A549 (cell line): Measurements from ENCODE around the gene PITPNM3. TPM values are rescaled to one million over a fixed set of nuclear protein-coding genes. Genes with fewer than 3 reads are reported as not detected.
A peak's percentile ranks its signal among the peaks of the same experiment; 100 is the strongest.

Experiments
- ATAC-seq, 2 experiments: fragments of 200-7000 bp in 1 of 2; fragments of >200 bp in 1 of 2; cut with Nextera tagmentation in 1 of 2; cut with Tn5 transposase in 1 of 2; 3 replicates each; pipeline versions ENCODE4 v1.8.0 to v1.9.1; 2018 to 2020; ENCODE audit warnings: mild to moderate bottlenecking in 1 of 2, moderate library complexity in 1 of 2
- CTCF ChIA-PET: fragments of 300-600 bp; sonication (Branson Sonifier 250); formaldehyde crosslinking; extraction: SDS; loops from one replicate; lab custom pipeline; 2021; ENCODE audit warnings: antibody characterized with exemption, inconsistent platforms; lab: Yijun Ruan, JAX
- POLR2A ChIA-PET: fragments of 350-600 bp; formaldehyde crosslinking; extraction: SDS; loops from one replicate; lab custom pipeline; 2021; ENCODE audit warnings: antibody characterized with exemption, inconsistent platforms; lab: Yijun Ruan, JAX
- DNase-seq, 2 experiments: peaks; one replicate each; pipeline versions ENCODE4 v3.0.0 to v3.0.0-alpha.2; 2011 to 2016; ENCODE audit warnings: low read depth in 1 of 2, low spot score in 1 of 2
- FAIRE-seq: peaks from 2 replicates; lab custom pipeline; 2011; peaks lifted over from hg19 to GRCh38; lab: Jason Lieb, UNC
- H3K27ac ChIP-seq, 2 experiments: fragments of >200 bp; sonication (Bioruptor Twin); formaldehyde crosslinking; 3 replicates each; pipeline ENCODE4 v1.5.1; 2016 to 2017
- H3K4me1 ChIP-seq: fragments of >200 bp; sonication (Bioruptor Twin); formaldehyde crosslinking; 3 replicates; pipeline ENCODE4 v1.6.1; 2016
- H3K4me2 ChIP-seq: fragments of >200 bp; sonication (Bioruptor Twin); formaldehyde crosslinking; 3 replicates; pipeline ENCODE4 v1.6.1; 2016
- H3K4me3 ChIP-seq: fragments of >200 bp; sonication (Bioruptor Twin); formaldehyde crosslinking; 3 replicates; pipeline ENCODE4 v1.5.1; 2016
- H3K9me3 ChIP-seq: fragments of >200 bp; sonication (Bioruptor Twin); formaldehyde crosslinking; 3 replicates; pipeline ENCODE4 v1.6.1; 2016
- CBX2 ChIP-seq: fragments of 200-600 bp; sonication (generic); IDR thresholded peaks from 2 replicates; pipeline ENCODE4 v1.6.1; 2016; ENCODE audit warnings: low read depth, mild to moderate bottlenecking, borderline replicate concordance
- CBX8 ChIP-seq: fragments of 200-600 bp; sonication (generic); IDR thresholded peaks from 2 replicates; pipeline ENCODE4 v1.6.1; 2016
- EHMT2 ChIP-seq: fragments of 200-600 bp; sonication (generic); IDR thresholded peaks from 2 replicates; pipeline ENCODE4 v1.6.1; 2016; ENCODE audit warnings: antibody characterized with exemption, low read depth, mild to moderate bottlenecking, moderate library complexity
- HOXB13 ChIP-seq: fragments of 250-450 bp; sonication (Bioruptor Pico); IDR thresholded peaks from 2 replicates; pipeline ENCODE4 v1.5.0; 2020; ENCODE audit warnings: low read depth, mild to moderate bottlenecking, moderate library complexity
- JUNB ChIP-seq: fragments of >200 bp; sonication (Bioruptor Twin); formaldehyde crosslinking; IDR thresholded peaks from 2 replicates; pipeline ENCODE4 v1.6.1; 2016
- KDM1A ChIP-seq: fragments of 200-600 bp; sonication (generic); IDR thresholded peaks from 2 replicates; pipeline ENCODE4 v1.6.1; 2016; ENCODE audit warnings: low read depth, mild to moderate bottlenecking
- MYC ChIP-seq: IDR thresholded peaks from 2 replicates; pipeline ENCODE4 v1.6.1; 2012; ENCODE audit warnings: mild to moderate bottlenecking, inconsistent platforms, low read length, improper control_type of control experiment, borderline replicate concordance
- NFE2L2 ChIP-seq: fragments of 150-350 bp; conservative IDR thresholded peaks from 2 replicates; pipeline ENCODE4 v1.6.1; 2014; ENCODE audit warnings: low read length
- NR3C1 ChIP-seq: fragments of >200 bp; sonication (Bioruptor Twin); formaldehyde crosslinking; IDR thresholded peaks from 3 replicates; pipeline ENCODE4 v1.6.1; 2017
- PHF8 ChIP-seq: fragments of 200-600 bp; sonication (generic); IDR thresholded peaks from 2 replicates; pipeline ENCODE4 v1.6.1; 2016; ENCODE audit warnings: low read depth, mild to moderate bottlenecking, antibody characterized with exemption, moderate library complexity, borderline replicate concordance
- POLR2A ChIP-seq: IDR thresholded peaks from 2 replicates; pipeline ENCODE4 v1.6.1; 2012; ENCODE audit warnings: mild to moderate bottlenecking, low read length
- POLR2AphosphoS2 ChIP-seq: conservative IDR thresholded peaks from 2 replicates; pipeline ENCODE4 v1.6.1; 2012; ENCODE audit warnings: low read length, improper control_type of control experiment, inconsistent platforms
- RCOR1 ChIP-seq: fragments of 150-350 bp; IDR thresholded peaks from 2 replicates; pipeline ENCODE4 v1.6.1; 2014; ENCODE audit warnings: antibody characterized with exemption, low read length, low read depth
- RNF2 ChIP-seq: fragments of 200-600 bp; sonication (generic); IDR thresholded peaks from 2 replicates; pipeline ENCODE4 v1.6.1; 2016; ENCODE audit warnings: low read depth, mild to moderate bottlenecking, antibody characterized with exemption, moderate library complexity, borderline replicate concordance
- ZFP36 ChIP-seq: fragments of 450-650 bp; IDR thresholded peaks from 2 replicates; pipeline ENCODE4 v1.6.1; 2014; ENCODE audit warnings: borderline replicate concordance; ENCODE audit not compliant: partially characterized antibody
- WGBS: methylation state at CpG from one replicate; pipeline ENCODE4 v1.1.6; 2017; ENCODE audit errors: missing lambda C conversion rate; 5-methylcytosine and 5-hydroxymethylcytosine counted together
- polyA plus RNA-seq, 4 experiments: library from polyadenylated mRNA; depleted of rRNA in 3 of 4; stranded (reverse); fragments of >200 nt; fragmentation: RNase III in 1 of 4; extraction: RNeasy Plus Mini Kit Qiagen cat#74134 plus additional on column Dnase treatment in 1 of 4; gene quantifications; 2 replicates in 3 of 4; 3 replicates in 1 of 4; pipeline ENCODE4 v1.2.3, GENCODE V29; 2011 to 2017
- TF ChIP-seq, protein P1 (sequence below): IDR thresholded peaks from 2 replicates; pipeline ENCODE4 v1.6.1; 2012
- TF ChIP-seq, protein P2 (sequence below): fragments of >200 bp; sonication (Bioruptor Twin); formaldehyde crosslinking; IDR thresholded peaks from 3 replicates; pipeline ENCODE4 v1.5.1; 2016
- TF ChIP-seq, protein P3 (sequence below): fragments of 150-350 bp; IDR thresholded peaks from 2 replicates; pipeline ENCODE4 v1.6.1; 2014; ENCODE audit warnings: low read depth, mild to moderate bottlenecking, low read length

The PITPNM3 gene
- polyA plus RNA-seq, 2 of the 4 experiments (the other 2 are of a cell fraction): 0.80 to 2.2 TPM

DNA sequence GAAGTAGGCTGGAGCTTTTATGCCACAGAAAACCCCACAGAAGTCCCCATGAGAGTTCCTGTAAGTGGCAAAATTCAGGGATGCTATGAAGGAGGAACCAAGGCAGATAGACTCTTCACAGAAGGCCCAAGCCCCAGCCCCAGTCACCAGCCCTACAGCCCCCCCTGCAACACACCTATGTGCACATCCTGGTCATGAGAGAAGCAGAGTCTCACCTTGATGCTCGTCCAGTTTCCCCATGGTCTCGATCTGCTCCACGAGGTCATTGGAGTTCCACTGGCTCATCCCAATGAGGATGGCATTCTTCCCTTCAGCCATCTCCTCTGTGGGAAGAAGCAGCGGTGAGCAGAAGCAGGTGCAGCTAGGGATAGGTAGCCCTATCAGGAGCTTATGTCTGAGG is 31.2 kb downstream of the PITPNM3 start:
- Histone ChIP-seq H3K4me1 (peaks cover 27% of the 10 kb centered on the region), H3K4me2 (no peak overlapping the region; the same call in 2 of the 3 replicates), H3K4me3 (no peak overlapping the region), H3K27ac (peak overlapping the region in 1 of 2 experiments; percentile 89; a peak in 2 of 6 replicates), H3K9me3 (no peaks in the 10 kb centered on the region)
- no peak for FAIRE-seq
- POLR2A ChIA-PET: no interaction called here
- DNase-seq: no peak
- CTCF ChIA-PET: interaction anchor here (1.0 to 10.9 kb wide), 7 partner anchors 8 to 52 kb away, joined by 3 to 65 read pairs (median 7); no protein-coding TSS in a partner anchor
- 85% methylated on average over 4 of the region's 4 CpGs for WGBS
- no peak for ATAC-seq
- TF ChIP-seq RCOR1: no peak
- no peak for TF ChIP-seq CBX2
- no peak for TF ChIP-seq ZFP36
- TF ChIP-seq POLR2AphosphoS2: no peak
- TF ChIP-seq POLR2A: no peak
- TF ChIP-seq EHMT2: no peak
- TF ChIP-seq, protein P1, sequence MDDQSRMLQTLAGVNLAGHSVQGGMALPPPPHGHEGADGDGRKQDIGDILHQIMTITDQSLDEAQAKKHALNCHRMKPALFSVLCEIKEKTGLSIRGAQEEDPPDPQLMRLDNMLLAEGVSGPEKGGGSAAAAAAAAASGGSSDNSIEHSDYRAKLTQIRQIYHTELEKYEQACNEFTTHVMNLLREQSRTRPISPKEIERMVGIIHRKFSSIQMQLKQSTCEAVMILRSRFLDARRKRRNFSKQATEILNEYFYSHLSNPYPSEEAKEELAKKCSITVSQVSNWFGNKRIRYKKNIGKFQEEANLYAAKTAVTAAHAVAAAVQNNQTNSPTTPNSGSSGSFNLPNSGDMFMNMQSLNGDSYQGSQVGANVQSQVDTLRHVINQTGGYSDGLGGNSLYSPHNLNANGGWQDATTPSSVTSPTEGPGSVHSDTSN: no peak
- no peak for TF ChIP-seq MYC
- TF ChIP-seq CBX8: no peak
- no peak for TF ChIP-seq RNF2
- no peak for TF ChIP-seq KDM1A
- TF ChIP-seq HOXB13 (CRISPR knock-in tag): no peak
- TF ChIP-seq, protein P2, sequence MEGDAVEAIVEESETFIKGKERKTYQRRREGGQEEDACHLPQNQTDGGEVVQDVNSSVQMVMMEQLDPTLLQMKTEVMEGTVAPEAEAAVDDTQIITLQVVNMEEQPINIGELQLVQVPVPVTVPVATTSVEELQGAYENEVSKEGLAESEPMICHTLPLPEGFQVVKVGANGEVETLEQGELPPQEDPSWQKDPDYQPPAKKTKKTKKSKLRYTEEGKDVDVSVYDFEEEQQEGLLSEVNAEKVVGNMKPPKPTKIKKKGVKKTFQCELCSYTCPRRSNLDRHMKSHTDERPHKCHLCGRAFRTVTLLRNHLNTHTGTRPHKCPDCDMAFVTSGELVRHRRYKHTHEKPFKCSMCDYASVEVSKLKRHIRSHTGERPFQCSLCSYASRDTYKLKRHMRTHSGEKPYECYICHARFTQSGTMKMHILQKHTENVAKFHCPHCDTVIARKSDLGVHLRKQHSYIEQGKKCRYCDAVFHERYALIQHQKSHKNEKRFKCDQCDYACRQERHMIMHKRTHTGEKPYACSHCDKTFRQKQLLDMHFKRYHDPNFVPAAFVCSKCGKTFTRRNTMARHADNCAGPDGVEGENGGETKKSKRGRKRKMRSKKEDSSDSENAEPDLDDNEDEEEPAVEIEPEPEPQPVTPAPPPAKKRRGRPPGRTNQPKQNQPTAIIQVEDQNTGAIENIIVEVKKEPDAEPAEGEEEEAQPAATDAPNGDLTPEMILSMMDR: no peak
- TF ChIP-seq PHF8: no peak

DNA sequence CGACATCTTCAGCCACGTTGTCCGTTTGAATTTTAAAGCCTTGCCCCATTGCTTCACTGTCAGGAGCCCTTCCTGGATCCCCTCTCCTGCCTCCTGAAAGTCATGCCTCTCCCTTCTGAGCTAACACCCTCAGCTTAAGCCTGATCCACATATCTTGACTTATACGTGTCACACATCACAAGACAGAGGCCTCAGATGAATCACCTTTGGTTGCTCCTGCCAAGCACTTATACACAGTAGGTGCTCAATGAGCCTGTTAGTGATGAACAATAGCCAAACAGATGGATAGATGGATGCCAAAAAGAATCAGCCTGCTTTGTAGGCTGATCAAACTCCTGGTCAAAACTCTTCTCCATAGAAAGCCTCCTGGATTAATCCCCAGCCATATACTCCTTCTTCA is 31.8 kb downstream of the PITPNM3 start:
- no peak overlapping the region for H3K4me3 ChIP-seq
- ATAC-seq: peak; percentile 48 to 67; a peak in 4 of 6 replicates
- peaks cover 27% of the 10 kb centered on the region for H3K4me1 ChIP-seq
- TF ChIP-seq NR3C1 (no peak), NFE2L2 (no peak), HOXB13 (CRISPR knock-in tag) (no peak), JUNB (peak; percentile 31; the same call in 1 of the 2 replicates)
- TF ChIP-seq, protein P2: no peak
- TF ChIP-seq, protein P3, sequence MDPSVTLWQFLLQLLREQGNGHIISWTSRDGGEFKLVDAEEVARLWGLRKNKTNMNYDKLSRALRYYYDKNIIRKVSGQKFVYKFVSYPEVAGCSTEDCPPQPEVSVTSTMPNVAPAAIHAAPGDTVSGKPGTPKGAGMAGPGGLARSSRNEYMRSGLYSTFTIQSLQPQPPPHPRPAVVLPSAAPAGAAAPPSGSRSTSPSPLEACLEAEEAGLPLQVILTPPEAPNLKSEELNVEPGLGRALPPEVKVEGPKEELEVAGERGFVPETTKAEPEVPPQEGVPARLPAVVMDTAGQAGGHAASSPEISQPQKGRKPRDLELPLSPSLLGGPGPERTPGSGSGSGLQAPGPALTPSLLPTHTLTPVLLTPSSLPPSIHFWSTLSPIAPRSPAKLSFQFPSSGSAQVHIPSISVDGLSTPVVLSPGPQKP: no peak
- TF ChIP-seq, all 56 proteins: peak for 1
- FAIRE-seq (peak; percentile 28), DNase-seq (peak; percentile 36 to 55)
- H3K27ac ChIP-seq: peak overlapping the region; percentile 69 to 89; a peak in 5 of 6 replicates
- H3K4me2 ChIP-seq: peak overlapping the region; percentile 66
- WGBS: 63% methylated on average over 4 of the region's 4 CpGs
- no peaks in the 10 kb centered on the region for H3K9me3 ChIP-seq
- ChIA-PET POLR2A (no interaction called here), CTCF (interaction anchor here (0.7 to 10.9 kb wide), 5 partner anchors 9 to 52 kb away, joined by 3 to 65 read pairs (median 5); no protein-coding TSS in a partner anchor)
